ENCODE results near the gene ACOT8. TPM values are rescaled to one million over a fixed set of nuclear protein-coding genes. Genes with fewer than 3 reads are reported as not detected.
A peak's percentile ranks its signal among the peaks of the same experiment; 100 is the strongest.
"Not testable (repeated sequence)": the region's sequence is repeated elsewhere in the genome, so short reads cannot be mapped to it uniquely, and the experiment has no call there.

ACOT8 gene
- total RNA-seq, 1 experiment from 2014 or later = 117 TPM

- DNase-seq (ENCODE audit: low read depth) = no peak
Observed at GRCh38 chr20:45853484-45853883, 3.7 kb downstream of the ACOT8 start.

GRCh38 chr20:45852326-45852725 is 4.9 kb downstream of the ACOT8 start:
- DNase-seq (ENCODE audit: low read depth) = no peak

- no peak for DNase-seq (ENCODE audit: low read depth)
Observed at GRCh38 chr20:45851501-45851900, 5.7 kb downstream of the ACOT8 start.

DNA sequence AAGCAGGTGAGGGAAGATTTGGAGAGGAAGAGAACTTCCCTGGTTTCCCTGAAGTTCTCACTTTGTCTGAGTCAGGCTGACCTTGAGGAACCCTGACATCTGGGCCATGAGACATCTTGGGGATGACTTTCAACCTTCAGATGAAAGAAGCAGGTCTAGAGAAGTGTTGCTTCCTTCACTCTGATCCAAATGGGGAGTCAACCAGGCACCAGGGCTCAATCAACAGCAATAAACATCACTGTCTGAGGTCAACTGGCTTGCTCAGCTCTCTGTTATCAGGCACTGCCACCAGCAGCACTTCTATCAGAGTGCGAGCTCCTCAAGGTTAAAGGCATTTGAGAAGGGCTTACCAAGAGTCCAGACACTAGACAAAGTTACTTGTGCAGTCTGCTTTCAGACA is 6.3 kb downstream of the ACOT8 start:
- DNase-seq (ENCODE audit: low read depth) = no peak

- DNase-seq (ENCODE audit: low read depth) = no peak
Observed at GRCh38 chr20:45850238-45850637, 7.0 kb downstream of the ACOT8 start.

DNA sequence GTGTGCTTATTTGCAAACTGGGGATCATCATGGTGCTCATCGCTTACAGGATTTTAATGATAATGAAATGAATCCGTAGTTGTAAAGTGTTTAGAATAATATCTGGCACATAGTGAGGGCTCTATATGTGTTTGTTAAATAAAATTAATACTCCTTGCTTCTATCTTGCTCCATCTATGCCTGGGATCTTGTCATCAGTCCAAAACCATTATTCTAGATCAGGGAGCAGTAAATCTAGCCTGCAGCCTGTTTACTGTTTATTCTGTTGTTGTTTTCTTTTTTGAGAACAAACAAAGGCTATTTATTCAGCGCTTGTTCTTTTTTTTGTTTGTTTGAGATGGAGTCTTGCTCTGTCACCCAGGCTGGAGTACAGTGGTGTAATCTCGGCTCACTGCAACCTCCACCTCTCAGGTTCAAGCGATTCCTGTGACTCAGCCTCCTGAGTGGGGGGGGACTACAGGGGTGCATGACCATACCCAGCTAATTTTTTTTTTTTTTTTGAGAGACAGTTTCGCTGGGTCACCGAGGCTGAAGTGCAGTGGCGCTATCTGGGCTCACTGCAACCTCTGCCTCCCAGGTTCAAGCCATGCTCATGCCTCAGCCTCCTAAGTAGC is 8.1 kb downstream of the ACOT8 start:
- DNase-seq (ENCODE audit: low read depth) = no peak

DNA sequence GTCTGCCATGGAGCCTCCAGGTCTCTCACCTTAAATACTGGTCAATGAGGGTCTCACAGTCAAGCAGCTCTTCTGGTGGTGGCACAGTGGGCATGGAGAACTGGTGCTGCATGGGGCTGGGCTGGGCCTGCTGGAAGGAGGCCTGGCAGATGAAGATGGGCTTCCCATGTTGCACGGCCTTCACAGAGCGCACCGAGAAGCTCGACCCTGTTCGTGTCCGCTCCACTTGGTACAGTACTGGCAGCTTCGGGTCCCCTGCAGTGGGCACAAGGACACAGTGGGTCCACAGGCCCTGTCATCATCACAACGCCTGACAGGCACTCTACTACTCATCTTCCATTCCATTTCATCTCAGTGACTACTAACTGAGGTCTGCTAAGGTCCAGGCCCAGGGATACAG is 8.8 kb downstream of the ACOT8 start:
- DNase-seq (ENCODE audit: low read depth) = no peak

DNA sequence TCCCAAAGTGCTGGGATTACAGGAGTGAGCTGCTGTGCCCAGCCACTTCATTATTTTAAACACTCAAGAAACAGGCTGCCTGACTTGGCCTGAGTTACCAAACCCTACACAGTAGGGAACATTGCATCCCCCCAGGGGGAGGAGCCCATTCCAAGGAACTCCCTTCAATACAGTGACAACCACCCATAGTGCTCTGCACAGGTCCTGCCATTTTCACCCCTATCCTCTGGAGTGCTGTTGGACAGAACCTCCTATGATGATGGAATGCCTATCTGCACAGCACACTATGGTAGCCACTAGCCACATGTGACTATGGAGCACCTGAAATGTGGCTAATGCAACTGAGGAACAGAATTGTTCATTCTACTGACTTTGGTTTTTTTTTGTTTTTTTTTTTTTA is 11.7 kb downstream of the ACOT8 start:
- DNase-seq (ENCODE audit: low read depth) = no peak

- no peak for DNase-seq (ENCODE audit: low read depth)
Observed at GRCh38 chr20:45843506-45843905, 13.7 kb downstream of the ACOT8 start.

DNA sequence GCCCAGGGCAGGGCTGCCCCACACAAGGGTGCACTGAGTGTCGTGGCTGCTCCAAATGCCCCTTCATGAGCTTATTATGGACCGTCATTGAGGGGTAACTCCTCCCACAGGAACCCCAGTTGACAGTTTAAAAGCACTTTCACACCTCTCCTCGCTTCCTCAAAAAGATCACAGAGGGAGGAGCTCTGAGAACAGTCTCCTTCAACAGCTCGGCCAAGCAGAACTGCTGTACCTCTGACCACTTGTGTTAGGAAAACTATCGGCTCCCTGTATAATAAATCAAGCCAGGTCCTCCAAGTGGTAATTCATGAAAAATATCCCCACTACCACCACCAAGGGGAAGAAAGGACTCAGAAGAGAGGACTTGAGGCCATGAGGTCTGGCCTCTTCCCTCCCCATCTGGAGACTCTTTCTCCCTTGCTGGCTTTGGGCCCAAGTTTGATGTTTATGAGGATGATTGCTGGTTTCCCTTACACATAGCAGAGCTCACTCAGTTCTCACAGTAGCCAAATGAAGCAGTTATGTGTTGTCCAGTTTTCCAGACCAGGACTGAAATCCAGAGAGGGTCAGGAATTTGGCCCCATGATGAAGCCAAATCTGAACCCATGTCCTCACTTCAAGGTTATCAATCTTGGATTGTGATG is 14.9 kb downstream of the ACOT8 start:
- DNase-seq (ENCODE audit: low read depth) = peak; percentile 58

DNA sequence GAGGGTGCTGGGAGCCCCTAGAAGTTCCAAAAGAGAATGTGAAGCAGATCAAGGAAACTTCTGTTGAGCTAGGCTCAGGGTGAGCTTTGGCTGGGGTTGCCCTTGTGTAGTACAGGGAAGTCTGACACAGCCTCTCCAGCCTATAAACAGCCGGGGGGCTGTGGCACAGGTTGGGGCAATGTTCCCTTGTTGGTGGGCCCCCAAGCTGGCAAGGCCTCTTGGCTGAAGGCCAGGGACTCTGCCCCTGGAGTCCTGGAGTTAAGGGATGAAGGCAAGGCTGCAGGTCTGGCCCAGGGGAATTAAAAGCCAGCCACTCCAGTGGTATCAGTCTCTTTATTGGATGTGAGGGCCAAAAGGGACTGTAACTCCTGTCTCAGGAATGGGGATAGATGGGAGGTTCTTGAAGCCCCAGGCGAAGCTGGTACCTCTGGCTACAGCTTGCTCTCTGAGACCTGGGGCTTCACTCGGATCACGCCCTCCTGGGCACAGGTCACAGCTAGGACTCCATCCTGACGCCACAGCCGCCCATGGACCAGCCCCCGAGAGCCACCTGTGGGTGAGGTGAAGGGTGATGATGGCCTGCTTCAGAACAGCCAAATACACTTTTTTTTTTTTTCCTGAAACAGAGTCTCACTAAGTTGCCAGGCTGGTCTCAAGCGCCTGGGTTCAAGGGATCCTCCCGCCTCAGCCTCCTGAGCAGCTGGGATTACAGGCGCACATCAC is 15.6 kb downstream of the ACOT8 start:
- DNase-seq (ENCODE audit: low read depth) = no peak

DNA sequence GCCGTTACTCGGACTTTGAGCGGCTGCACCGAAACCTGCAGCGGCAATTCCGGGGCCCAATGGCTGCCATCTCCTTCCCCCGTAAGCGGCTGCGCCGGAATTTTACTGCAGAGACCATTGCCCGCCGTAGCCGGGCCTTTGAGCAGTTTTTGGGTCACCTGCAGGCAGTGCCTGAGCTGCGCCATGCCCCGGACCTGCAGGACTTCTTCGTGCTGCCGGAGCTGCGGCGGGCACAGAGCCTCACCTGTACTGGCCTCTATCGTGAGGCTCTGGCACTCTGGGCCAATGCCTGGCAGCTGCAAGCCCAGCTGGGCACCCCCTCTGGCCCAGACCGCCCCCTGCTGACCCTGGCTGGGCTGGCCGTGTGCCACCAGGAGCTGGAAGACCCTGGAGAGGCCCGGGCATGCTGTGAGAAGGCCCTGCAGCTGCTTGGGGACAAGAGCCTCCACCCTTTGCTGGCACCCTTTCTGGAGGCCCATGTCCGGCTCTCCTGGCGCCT is 16.4 kb downstream of the ACOT8 start:
- no peak for DNase-seq (ENCODE audit: low read depth)

DNA sequence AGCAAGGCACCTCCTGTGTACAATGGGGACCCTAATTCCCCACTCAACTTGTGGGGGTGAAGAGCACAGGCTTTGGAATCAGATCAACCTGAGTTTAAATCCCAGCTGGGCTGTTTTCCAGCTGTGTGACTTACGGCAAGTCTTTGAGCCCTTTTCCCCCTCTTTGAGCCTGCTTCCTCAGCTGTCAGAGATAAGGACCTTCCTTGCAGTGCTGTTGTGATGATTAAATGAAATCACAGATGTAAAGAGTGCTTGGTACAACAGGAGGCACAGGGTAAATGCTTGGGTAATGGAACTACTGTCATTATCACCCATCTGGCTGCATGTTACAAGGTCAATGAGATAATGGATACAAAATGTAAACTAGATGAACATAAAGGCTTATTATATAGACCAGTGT is 20.4 kb downstream of the ACOT8 start:
- DNase-seq (ENCODE audit: low read depth) = no peak

DNA sequence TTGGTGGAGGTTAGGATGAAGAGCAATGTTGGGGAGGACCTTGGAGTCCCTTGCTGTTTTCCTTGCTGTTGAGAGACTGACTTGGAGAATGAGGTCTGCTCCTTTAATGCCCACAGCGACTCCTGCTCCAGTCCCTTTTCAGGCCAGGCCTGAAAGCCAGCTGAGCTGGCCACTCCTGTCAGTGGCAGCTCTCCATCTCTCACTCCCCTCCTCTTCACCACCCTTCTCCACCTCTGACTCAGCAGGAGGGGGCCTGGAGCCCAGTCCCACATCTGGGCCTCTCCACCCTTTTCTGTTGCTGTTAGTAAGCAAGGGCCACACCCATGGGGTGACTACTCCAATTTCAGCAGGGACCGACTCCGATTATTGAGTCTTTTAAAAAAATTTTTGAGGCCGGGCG is 21.4 kb downstream of the ACOT8 start:
- no peak for DNase-seq (ENCODE audit: low read depth)

- DNase-seq (ENCODE audit: low read depth) = no peak
Observed at GRCh38 chr20:45835329-45835765, 21.8 kb downstream of the ACOT8 start.

DNA sequence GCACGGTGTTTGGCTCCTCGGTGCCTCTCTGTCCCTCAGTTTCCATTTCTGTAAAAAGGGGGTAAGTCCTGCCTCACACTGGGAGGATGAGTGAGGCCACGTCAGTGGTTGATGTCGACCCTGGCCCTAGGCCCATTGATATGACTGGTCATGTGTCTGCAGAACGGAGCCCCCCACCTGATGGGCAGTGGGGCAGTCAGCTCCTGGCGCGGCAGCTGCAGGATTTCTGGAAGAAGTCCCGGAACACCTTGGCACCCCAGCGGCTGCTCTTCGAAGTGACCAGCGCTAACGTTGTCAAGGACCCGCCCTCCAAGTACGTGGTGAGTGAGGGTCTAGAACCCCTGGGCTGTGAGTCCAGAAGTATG is 22.4 kb downstream of the ACOT8 start:
- no peak for DNase-seq (ENCODE audit: low read depth)

DNA sequence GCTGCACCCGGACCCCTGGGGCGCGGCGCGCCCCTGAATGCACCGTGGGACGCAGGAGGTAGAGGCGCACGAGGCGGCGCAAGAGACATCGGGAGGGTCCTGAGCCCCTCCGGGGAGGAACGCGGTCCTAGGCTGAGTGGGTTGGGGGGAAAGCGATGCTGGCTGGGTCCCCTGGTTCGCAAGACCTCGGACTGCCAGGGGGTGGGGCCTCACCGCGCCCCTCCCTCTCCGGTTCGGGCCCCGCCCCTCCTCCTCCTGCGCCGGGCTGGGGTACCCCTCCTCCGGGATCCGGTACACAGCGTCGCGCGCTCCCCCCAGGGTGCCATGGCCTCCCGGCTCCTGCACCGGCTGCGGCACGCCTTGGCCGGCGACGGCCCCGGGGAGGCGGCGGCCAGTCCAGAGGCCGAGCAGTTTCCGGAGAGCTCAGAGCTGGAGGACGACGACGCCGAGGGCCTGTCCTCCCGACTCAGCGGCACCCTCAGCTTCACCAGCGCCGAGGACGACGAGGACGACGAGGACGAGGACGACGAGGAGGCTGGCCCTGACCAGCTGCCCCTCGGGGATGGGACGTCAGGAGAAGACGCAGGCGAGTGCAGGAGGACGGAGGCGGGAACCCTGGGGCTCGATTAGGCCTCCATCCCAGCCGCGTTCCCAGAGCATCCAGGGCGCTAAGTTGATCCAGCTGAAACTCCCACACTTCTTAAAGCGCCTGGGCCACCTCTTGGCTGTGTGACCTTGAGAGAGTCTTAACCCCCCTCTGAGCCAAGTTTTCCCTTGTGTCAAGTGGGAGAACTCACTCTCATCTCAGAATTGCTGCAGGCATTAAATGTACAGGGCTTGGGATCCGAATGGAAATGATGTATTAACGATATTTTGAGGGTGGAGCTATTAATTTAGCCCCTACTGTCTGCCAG is 23.1 kb downstream of the ACOT8 start:
- peak; percentile 73 for DNase-seq (ENCODE audit: low read depth)

- peak; percentile 95 for DNase-seq (ENCODE audit: low read depth)
Observed at GRCh38 chr20:45833030-45833882, 23.9 kb downstream of the ACOT8 start, which contains the start of gene SNX21. SNX21 (plus strand) TSS chr20:45833799; CDS start chr20:45833920, 121 bp downstream.

GRCh38 chr20:45832619-45833018 is 24.6 kb downstream of the ACOT8 start:
- no peak for DNase-seq (ENCODE audit: low read depth)

- not testable (repeated sequence) for DNase-seq (ENCODE audit: low read depth)
Observed at GRCh38 chr20:45829673-45830106, 27.5 kb downstream of the ACOT8 start.

- DNase-seq (ENCODE audit: low read depth) = no peak
Observed at GRCh38 chr20:45828589-45828988, 28.6 kb downstream of the ACOT8 start.
